Measurements from ENCODE around the gene ACCS.

Gene ACCS

DNA sequence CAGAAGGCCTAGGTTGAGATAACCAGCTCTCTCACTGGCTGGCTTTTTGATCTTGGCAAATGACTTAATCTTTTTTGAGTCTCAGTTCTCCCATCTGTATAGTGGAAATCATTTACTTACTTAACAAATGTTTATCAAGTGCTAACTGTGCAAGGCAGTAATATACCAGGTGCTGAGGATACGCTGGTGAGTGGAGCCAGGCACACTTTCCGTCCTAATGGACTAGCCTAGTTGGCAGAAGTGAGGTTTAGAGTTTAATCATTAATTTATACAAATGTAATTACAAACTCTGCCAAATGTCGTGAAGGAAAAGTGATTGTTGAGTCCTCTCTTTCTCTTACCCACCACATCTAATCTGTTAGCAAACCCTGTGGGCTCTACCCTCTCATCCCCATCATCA, 62.7 kb downstream of the ACCS start:
- DNase-seq, result no peak

DNA sequence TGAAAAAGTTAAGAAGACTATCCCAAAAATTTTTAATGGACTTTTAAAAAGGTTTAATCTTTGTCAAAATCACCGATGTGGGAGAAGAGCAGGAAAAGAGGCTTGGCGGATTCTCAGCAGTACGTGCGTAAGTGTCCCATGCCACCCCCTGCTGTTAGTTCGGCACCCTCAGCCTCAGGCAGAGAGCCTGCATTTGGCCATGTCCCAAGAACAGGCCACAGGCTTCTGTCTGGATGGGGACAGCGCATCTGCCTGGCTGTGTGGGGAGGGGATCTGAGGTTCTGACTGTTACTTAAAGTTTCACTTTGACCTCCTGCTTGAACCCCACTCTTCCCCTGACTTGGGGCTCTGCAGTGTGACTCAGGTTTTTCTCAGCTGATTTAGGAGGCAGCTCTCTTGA, 64.7 kb downstream of the ACCS start:
- peak in 3 of 51 donors; percentile 1 to 9 (median 9) for DNase-seq

DNA sequence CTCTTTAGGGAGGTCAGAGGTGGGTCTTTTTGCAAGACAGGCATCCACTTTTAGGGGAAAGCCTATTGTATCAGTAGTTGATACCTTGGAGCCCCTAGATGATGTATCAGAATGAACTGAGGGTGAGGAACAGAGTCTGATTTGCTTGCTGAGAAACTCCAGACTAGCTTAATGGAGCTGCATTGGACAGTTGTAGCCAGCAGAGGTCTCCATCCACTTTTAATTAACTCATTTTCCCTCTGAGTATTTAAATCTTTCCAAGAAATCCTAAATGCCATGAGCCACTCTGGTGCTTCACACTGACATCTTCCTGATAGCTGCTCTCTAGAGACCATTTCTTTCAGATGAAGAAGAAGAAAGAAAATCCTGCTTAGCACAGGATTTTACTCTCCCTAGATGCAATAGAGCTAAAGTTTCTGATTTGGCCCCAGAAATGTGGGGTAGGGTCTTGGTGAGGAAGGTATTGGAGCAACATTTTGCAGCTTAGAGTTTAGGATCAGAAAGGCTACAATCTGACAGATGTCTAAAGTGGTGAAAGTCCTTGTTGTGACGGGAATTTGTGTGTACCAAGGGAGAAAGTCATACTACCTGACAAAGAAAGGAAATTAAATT, 67.4 kb downstream of the ACCS start:
- DNase-seq, result no peak
